SK-N-SH (cell line): ENCODE results near the gene RNF145. TPM values are rescaled to one million over a fixed set of nuclear protein-coding genes. Genes with fewer than 3 reads are reported as not detected.
A peak's percentile ranks its signal among the peaks of the same experiment; 100 is the strongest.

ENCODE experiments used
- CTCF ChIA-PET: fragments of 300-600, 350-600 bp; formaldehyde crosslinking; extraction: SDS; loops from one replicate; lab custom pipeline; 2021; lab: Yijun Ruan, JAX
- POLR2A ChIA-PET: fragments of 350-600 bp; sonication (Branson Sonifier 250); formaldehyde crosslinking; extraction: SDS; loops from one replicate; lab custom pipeline; 2020; ENCODE audit warnings: antibody characterized with exemption, inconsistent platforms; lab: Yijun Ruan, JAX
- DNase-seq: peaks from one replicate; pipeline ENCODE4 v3.0.0; 2012
- H2AFZ ChIP-seq: fragments of 200-600 bp; sonication (generic); 2 replicates; pipeline ENCODE4 v1.8.1; 2016; ENCODE audit warnings: antibody characterized with exemption, mild to moderate bottlenecking, low read depth
- H3F3A ChIP-seq: fragments of 200-600 bp; sonication (generic); replicated peaks from 2 replicates; pipeline ENCODE3; 2016; ENCODE audit warnings: antibody characterized with exemption, mild to moderate bottlenecking; ENCODE audit not compliant: insufficient read depth
- H3K27ac ChIP-seq, 2 experiments: fragments of 200-500 bp in 1 of 2; fragments of 200-600 bp in 1 of 2; sonication (Bioruptor generic) in 1 of 2; sonication (generic), shearing (Covaris generic) in 1 of 2; 2 replicates each; pipeline versions ENCODE4 v1.5.1 to v1.6.1; 2014 to 2016; ENCODE audit warnings: low read depth in 2 of 2, inconsistent platforms in 1 of 2, low read length in 1 of 2, mild to moderate bottlenecking in 1 of 2, mixed read lengths in 1 of 2
- H3K27me3 ChIP-seq: fragments of 200-600 bp; sonication (generic), shearing (Covaris generic); 2 replicates; pipeline ENCODE4 v1.6.1; 2016; ENCODE audit warnings: mixed run types; ENCODE audit not compliant: insufficient read depth
- H3K36me3 ChIP-seq, 2 experiments: fragments of 200-500 bp in 1 of 2; fragments of 200-600 bp in 1 of 2; sonication (Bioruptor generic) in 1 of 2; sonication (generic) in 1 of 2; replicated peaks in 1 of 2; 2 replicates each; pipeline versions ENCODE3 to v1.5.1; 2014 to 2016; ENCODE audit warnings: low read length in 1 of 2, mild to moderate bottlenecking in 1 of 2; ENCODE audit not compliant: insufficient read depth in 2 of 2, control insufficient read depth in 1 of 2
- H3K4me1 ChIP-seq, 2 experiments: fragments of 200-500 bp in 1 of 2; fragments of 200-600 bp in 1 of 2; sonication (Bioruptor generic) in 1 of 2; sonication (generic), shearing (Covaris generic) in 1 of 2; 2 replicates each; pipeline versions ENCODE4 v1.5.1 to v1.6.1; 2014 to 2016; ENCODE audit warnings: low read depth in 1 of 2, low read length in 1 of 2, mixed run types in 1 of 2; ENCODE audit not compliant: insufficient read depth in 2 of 2, control insufficient read depth in 1 of 2
- H3K4me2 ChIP-seq: fragments of 200-600 bp; sonication (generic), shearing (Covaris generic); 2 replicates; pipeline ENCODE4 v1.6.1; 2017; ENCODE audit warnings: mixed run types
- H3K4me3 ChIP-seq, 2 experiments: fragments of 200-500 bp in 1 of 2; fragments of 200-600 bp in 1 of 2; sonication (Bioruptor generic) in 1 of 2; sonication (generic), shearing (Covaris generic) in 1 of 2; 2 replicates each; pipeline versions ENCODE4 v1.5.1 to v1.8.1; 2014 to 2016; ENCODE audit warnings: low read depth in 2 of 2, inconsistent platforms in 1 of 2, low read length in 1 of 2, mild to moderate bottlenecking in 1 of 2, mixed read lengths in 1 of 2, moderate library complexity in 1 of 2
- H3K79me2 ChIP-seq: fragments of 200-600 bp; sonication (generic); 2 replicates; pipeline ENCODE4 v1.8.1; 2017; ENCODE audit warnings: mild to moderate bottlenecking; ENCODE audit not compliant: insufficient read depth
- H3K9ac ChIP-seq: fragments of 200-600 bp; sonication (generic); 2 replicates; pipeline ENCODE4 v1.6.1; 2017; ENCODE audit warnings: mixed run types
- H3K9me2 ChIP-seq: fragments of 200-600 bp; sonication (generic); 2 replicates; pipeline ENCODE4 v1.6.1; 2017; ENCODE audit warnings: mixed run types
- H3K9me3 ChIP-seq: fragments of 200-600 bp; sonication (generic); 2 replicates; pipeline ENCODE4 v1.6.1; 2017; ENCODE audit warnings: mixed run types, mild to moderate bottlenecking, moderate library complexity
- H4K20me1 ChIP-seq: fragments of 200-600 bp; sonication (generic); 2 replicates; pipeline ENCODE4 v1.6.1; 2017; ENCODE audit warnings: mild to moderate bottlenecking, mixed run types; ENCODE audit not compliant: insufficient read depth
- CTCF ChIP-seq: fragments of 200-600 bp; sonication (generic); IDR thresholded peaks from 2 replicates; pipeline ENCODE4 v1.6.1; 2017; ENCODE audit warnings: antibody characterized with exemption, mild to moderate bottlenecking, moderate library complexity
- ELF1 ChIP-seq: IDR thresholded peaks from 2 replicates; pipeline ENCODE4 v1.4.0; 2012
- RAD21 ChIP-seq: IDR thresholded peaks from 2 replicates; pipeline ENCODE4 v1.6.1; 2012; ENCODE audit warnings: mild to moderate bottlenecking, low read length
- SMC3 ChIP-seq: IDR thresholded peaks from 2 replicates; pipeline ENCODE4 v1.6.1; 2012; ENCODE audit warnings: low read depth, low read length, improper control_type of control experiment
- WGBS: methylation state at CpG from one replicate; pipeline ENCODE4 v1.1.6; 2017; ENCODE audit warnings: low lambda C conversion rate; 5-methylcytosine and 5-hydroxymethylcytosine counted together
- polyA plus RNA-seq, 3 experiments: library from polyadenylated mRNA; depleted of rRNA; stranded (reverse); fragments of >200 nt; gene quantifications; 2 replicates each; pipeline ENCODE4 v1.2.3, GENCODE V29; 2012

RNF145 gene
- polyA plus RNA-seq, 1 of the 3 experiments (the other 2 are of a cell fraction) = 36.1 TPM

GRCh38 chr5:159156426-159157238 is 52.7 kb downstream of the RNF145 start:
- Histone ChIP-seq H3K4me2 (no peak overlapping the region), H3K36me3 (peaks cover 43 to 59% of the 10 kb centered on the region in 2 experiments), H3K4me3 (peak overlapping the region in 1 of 2 experiments; percentile 27; a peak in 1 of 4 replicates), H3F3A (peaks cover 22% of the 10 kb centered on the region), H3K79me2 (peaks cover 12% of the 10 kb centered on the region), H3K27ac (no peak overlapping the region), H3K9me2 (no peaks in the 10 kb centered on the region), H3K27me3 (no peaks in the 10 kb centered on the region), H3K4me1 (peaks cover 0 to 18% of the 10 kb centered on the region in 2 experiments; a peak in 3 of 4 replicates), H4K20me1 (no peaks in the 10 kb centered on the region), H3K9ac (no peak overlapping the region), H2AFZ (no peak overlapping the region), H3K9me3 (no peaks in the 10 kb centered on the region)
- POLR2A ChIA-PET = interaction anchor here (0.7 kb wide), 1 partner anchor 130 kb away, joined by 4 read pairs; no protein-coding TSS in a partner anchor
- CTCF ChIA-PET = interaction anchor here (0.6 to 2.9 kb wide), 60 partner anchors 9 to 1425 kb away, joined by 3 to 71 read pairs (median 5); partner anchors contain the start of gene UBLCP1
- peak; percentile 68 for DNase-seq
- 50% methylated on average over 6 of the region's 6 CpGs for WGBS
- TF ChIP-seq CTCF = peak; percentile 94
- peak; percentile 91 for TF ChIP-seq RAD21
- TF ChIP-seq ELF1 = no peak
- peak; percentile 62 for TF ChIP-seq SMC3

GRCh38 chr5:159155960-159156359 is 53.4 kb downstream of the RNF145 start:
- no peak overlapping the region for H3K4me3 ChIP-seq
- H3K79me2 ChIP-seq = peaks cover 7% of the 10 kb centered on the region
- DNase-seq = no peak
- H4K20me1 ChIP-seq = no peaks in the 10 kb centered on the region
- H3K27ac ChIP-seq = no peak overlapping the region
- H3K27me3 ChIP-seq = no peaks in the 10 kb centered on the region
- TF ChIP-seq CTCF = no peak
- H3K4me2 ChIP-seq = no peak overlapping the region
- no peaks in the 10 kb centered on the region for H3K9me3 ChIP-seq
- ChIA-PET CTCF (interaction anchor here (0.6 to 2.9 kb wide), 33 partner anchors 9 to 555 kb away, joined by 3 to 71 read pairs (median 6); partner anchors contain the start of gene UBLCP1), POLR2A (interaction anchor here (0.6 to 1.0 kb wide), 2 partner anchors 161 to 1106 kb away, joined by 3 read pairs; no protein-coding TSS in a partner anchor)
- H3K9me2 ChIP-seq = no peaks in the 10 kb centered on the region
- H3F3A ChIP-seq = peaks cover 22% of the 10 kb centered on the region
- no peak overlapping the region for H2AFZ ChIP-seq
- H3K36me3 ChIP-seq = peaks cover 36 to 52% of the 10 kb centered on the region in 2 experiments
- WGBS = 90% methylated on average over 2 of the region's 2 CpGs
- no peak overlapping the region for H3K9ac ChIP-seq
- peaks cover 0 to 18% of the 10 kb centered on the region in 2 experiments; a peak in 3 of 4 replicates for H3K4me1 ChIP-seq
